Sciatic nerve (tissue), 2 donors: Measurements from ENCODE around the gene TMEM40. TPM values are rescaled to one million over a fixed set of nuclear protein-coding genes. Genes with fewer than 3 reads are reported as not detected.

ENCODE experiments used
- ATAC-seq: fragments of 200-7000 bp; cut with Tn5 transposase; one replicate; pipeline ENCODE4 v1.9.1; 2020; ENCODE audit warnings: mild to moderate bottlenecking, moderate library complexity
- DNase-seq: peaks from one replicate; pipeline ENCODE4 v3.0.0-alpha.2; 2020; ENCODE audit warnings: low spot score
- intact Hi-C: fragments of 100-400 bp; cut with DNase I; formaldehyde crosslinking; loops from one replicate; pipeline ENCODE4 v1.14.2; 2022
- total RNA-seq: library from RNA; stranded (reverse); fragmentation: NEBNext Ultra II Directional; extraction: Animal tissue kit (Norgen Biotek cat#: 25700); gene quantifications from one replicate; pipeline ENCODE4 v1.2.1, GENCODE V29; 2021
- donor health status: DM: no; HTN: no; CAD: no.
- donor health status: DM: no; HTN: no; CAD: no.

The TMEM40 gene
- total RNA-seq, 1 donor from 2014 or later, result not detected

DNA sequence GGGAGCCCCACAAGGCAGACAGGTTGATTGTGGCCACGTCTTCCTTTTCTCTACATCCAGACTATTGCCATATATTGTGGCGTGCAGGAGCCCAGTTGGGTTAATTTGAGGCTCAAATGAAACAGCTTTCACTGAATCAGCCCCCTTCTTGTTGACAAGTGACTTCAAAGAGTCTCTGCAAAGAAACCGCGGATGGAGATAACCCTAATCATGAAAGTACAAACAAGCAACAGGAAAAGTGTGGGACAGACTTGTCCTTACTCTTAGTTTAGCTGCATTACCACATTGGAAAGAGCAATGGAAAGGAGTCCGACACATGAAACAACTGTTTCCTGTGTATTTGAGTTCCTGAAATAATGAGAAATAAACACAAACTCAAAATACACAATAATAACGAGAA, 3.3 kb downstream of the TMEM40 start:
- intact Hi-C loops, result no loop called here
- ATAC-seq, result no peak
- DNase-seq, result no peak

DNA sequence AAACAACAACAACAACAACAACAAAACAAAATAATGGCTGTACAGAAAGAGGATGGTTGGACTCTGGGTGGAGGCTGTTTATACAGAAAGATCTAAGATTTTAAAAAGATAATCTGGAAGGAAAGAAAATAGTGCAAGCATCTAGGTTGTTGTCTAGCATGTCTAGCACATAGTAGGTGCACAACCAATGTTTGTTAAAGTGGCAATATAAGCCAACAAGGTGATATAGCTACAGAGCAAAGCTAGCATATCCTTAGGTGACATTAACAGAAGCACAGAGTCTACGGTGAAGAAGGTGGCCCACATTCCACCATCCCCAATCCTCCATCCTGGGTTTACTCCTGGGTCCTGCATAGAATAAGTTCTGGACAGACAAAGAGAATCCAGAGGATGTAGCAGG, 4.7 kb downstream of the TMEM40 start:
- DNase-seq (no peak), ATAC-seq (no peak)
- intact Hi-C loops, result no loop called here

DNA sequence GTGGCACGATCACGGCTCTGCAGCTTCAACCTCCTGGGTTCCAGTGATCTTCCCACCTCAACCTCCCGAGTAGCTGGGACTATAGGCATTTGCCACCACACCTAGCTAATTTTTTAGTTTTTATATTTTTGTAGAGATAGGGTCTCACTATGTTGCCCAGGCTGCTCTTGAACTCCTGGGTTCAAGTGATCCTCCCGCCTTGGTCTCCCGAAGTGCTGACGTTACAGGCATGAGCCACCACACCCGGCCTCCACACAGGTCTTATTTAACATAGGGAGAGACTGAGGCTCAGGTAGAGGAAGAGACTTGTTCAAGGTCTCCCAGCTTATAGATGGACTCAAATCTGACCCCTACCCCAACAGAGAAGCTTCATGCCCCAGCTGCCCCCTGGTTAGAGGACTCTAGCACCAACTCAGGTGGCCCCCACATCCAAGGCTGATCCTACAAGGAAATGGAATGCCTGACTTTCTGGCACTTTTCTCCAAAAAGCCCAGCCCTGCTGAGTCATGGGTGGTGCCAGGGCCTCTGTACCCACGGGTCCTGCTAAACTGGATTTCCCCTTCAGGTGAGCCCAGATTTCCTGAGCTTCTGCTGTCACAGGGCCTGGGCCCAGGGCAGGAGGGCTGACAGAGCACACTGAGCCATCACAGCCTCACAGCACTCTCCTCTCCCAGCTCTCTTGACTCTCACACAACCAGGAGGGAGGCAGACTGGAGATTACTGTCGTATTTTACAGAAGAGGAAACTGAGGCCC, 5.6 kb downstream of the TMEM40 start:
- ATAC-seq, result no peak
- DNase-seq, result no peak
- intact Hi-C loops, result no loop called here

DNA sequence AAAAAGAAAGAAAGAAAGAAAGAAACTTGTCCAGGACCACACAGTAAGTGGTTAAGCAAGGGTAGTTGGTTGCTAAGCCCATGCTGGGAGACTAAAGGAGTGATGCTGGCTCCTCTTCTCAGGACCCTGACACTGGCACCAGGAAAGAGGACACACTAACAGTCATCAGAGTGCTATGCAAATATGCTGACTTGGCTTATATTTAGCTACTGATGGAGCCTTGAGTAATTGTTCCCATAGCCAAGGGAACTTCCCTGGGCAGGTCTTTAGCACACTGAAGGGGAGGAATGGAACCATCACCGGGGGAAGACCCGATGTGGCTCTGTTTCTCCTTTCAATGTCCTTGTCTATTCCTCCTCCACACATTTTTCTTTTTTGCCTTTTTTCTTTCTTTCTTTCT, 6.2 kb downstream of the TMEM40 start:
- ATAC-seq, result no peak
- intact Hi-C loops, result no loop called here
- no peak for DNase-seq

DNA sequence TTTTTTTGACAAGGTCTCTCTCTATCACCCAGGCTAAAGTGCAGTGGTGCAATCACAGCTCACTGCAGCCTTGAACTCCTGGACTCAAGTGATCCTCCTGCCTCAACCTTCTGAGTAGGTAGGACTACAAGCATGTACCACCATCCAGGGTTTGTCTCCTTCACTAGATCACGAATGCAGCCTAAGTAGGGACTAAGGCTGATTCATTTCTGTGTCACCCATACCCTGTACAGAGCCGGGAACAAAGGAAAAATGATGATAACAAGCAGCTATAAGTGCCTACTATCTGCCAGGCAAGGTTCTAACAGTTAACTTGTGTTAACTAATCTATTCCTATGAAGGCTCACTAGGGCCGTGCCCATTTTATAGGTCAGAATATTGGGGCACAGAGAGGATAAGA, 7.0 kb downstream of the TMEM40 start:
- ATAC-seq, result no peak
- DNase-seq, result no peak
- intact Hi-C loops, result no loop called here

DNA sequence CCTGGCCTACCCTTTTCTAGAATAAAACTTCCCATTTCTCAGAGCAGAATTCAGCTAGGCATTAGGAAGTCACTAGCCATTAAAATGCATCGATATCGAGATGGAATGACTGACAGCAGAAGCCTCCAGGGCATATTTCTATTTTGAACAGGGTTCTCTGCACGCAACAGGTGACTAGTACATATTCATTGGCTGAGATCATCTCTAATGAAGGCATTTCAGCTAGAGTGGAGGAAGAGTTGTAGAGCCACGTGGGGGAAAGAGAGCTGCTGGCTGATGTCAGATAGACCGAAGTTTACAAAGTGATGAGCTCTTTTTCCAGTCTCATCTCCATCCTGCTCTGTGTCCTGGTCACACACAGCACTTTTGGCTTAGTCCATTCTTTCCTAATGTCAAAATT, 7.5 kb downstream of the TMEM40 start:
- no peak for ATAC-seq
- intact Hi-C loops, result no loop called here
- DNase-seq, result no peak

DNA sequence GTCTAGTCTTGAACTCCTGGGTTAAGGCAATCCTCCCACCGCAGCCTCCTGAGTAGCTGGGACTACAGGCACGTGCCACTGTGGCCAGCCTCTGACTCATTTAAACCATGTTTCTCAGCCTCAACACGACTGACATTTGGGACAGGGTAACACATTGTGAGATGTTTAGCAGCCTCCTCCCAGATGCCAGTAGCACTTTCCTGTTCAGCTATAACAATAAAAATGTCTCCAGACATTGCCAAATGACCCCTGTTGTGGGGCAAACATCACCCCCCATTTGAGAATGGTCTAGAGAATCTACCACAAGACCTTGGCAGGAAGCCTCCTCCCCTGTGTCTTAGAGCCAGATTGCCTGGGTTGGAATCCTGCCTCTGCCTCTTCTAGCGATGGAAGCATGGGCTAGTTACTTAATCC, 8.4 kb downstream of the TMEM40 start:
- ATAC-seq (peak; percentile 86), DNase-seq (no peak)
- intact Hi-C loops, result no loop called here

DNA sequence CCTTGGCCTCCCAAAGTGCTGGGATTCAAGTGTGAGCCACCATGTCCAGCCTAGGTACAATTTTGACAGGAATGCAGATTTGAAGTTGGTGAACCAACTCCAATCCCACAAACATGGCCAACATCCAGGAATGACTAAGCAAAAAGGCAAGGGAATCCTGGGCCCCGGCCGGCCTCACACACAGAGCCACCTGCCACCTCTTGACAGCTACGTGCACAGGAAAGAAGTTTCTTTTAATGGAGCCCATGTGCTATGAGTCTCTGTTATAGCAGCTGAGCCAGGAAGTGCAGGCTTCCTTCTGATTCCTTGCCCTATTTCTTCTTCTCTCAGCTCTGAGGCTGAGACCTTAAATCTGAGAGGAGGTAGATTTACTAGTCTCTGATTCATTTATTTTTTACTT, 8.8 kb downstream of the TMEM40 start:
- ATAC-seq, result peak; percentile 65
- intact Hi-C loops, result no loop called here
- no peak for DNase-seq

DNA sequence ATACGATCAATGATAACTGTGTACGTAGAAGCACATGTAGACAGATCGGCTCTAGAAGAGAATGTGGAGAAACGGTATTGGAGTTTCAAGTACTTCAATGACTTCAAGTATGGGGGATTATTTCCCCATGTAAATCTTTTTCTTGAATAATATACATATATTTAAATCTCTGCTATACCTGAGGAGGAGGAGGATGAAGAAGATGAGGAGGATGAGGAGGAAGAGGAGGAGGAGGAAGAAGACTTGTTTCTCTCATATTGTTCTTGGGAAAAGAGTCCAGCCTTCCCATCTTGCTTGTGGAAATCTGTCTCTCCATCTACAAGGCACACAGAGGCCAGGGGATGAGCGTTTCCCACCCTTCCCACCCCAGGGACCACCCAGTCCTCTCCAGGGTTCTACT, 10.6 kb downstream of the TMEM40 start:
- no peak for ATAC-seq
- no peak for DNase-seq
- intact Hi-C loops, result no loop called here

DNA sequence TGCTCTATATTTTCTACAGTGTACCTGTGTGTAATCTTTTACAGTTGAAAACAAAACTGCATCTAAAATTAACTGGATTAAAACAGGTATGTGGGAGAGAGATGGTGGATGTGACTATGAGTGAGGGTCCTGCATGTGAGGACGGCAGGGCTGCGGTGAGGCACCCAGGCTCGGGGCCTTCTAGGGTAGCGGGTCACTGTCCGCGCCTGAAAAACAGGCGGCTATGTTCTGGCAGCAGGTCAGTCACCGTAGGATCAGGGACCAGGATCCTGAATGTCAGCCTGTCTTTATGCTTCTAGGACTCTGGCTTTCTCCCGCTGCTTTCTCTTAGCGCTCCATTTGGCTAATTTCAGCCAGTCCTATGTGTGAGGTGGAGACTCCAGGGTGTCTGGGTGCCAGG, 12.6 kb downstream of the TMEM40 start:
- DNase-seq (no peak), ATAC-seq (no peak)
- intact Hi-C loops, result no loop called here

DNA sequence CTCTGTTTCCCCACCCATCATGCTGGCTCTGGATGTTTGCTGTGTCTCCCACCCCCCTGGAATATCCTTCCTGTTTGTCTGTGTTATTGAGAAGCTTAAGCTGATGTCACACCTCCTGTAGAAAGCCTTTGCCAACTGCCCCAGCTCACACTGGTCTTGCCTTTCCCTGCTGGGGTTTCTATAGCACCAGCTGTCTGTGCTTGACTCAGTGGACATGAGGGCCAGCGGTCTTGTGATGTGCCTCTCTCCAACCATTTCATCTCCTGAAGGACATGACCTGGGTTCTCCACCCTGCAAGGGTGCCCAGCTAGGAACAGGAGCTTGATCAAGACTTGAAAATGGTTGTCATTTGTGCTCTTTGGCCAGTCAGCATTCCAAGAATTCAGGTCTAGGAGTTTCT, 14.7 kb downstream of the TMEM40 start:
- intact Hi-C loops, result no loop called here
- no peak for DNase-seq
- no peak for ATAC-seq

DNA sequence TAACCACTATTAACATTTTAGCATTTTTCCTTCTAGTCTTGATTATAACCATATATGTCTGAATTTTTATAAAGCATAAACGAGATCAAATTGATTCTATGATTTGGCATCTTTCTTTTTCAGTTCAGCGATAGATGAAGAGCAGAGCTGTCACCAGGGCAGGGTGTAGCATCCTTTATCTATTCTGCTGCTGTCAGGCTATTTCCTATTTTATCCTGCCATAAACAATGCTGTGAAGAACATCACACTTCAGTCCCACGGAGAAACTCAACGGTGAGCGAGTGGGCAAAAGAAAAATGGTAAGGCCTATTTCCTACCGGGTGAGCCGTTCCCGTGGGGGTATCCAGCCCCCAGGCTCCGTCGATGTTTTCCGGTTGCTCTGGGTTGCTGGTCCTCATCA, 15.5 kb downstream of the TMEM40 start:
- intact Hi-C loops, result no loop called here
- ATAC-seq, result no peak
- no peak for DNase-seq

DNA sequence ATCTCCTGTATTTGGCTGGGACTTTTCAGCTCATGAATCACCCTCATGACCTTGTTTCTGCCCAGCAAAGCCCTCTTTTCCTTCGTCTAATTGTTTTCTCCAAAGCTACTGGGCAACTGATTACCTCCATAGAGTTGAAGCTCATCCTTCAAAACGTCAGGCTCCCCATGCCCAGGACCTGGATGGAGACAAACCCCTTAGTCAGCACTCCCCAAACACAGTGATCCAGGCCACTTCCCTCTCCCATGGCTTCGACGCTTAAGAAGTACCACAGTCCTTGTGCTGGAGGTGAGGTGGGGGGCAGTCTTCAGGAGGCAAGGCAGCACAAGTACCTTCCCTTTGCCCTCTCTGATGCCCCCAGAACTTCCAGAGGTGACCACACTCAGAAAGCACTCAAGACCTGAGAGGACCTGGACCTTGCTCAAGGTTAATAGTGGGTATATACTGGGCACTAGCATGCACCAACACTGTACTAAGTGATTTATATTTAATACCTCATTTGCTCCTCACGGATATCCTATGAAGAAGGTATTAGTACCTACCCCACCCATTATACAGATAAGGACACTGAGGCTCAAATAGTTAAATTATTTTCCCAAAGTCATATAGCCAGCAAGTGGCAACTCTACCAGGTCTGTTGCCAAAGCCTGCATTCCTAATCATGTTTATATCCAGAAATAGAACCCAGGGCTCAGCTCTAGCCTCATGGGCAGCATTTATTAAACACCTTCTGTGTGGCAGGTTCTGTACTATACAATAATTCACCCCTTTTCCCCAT, 16.5 kb downstream of the TMEM40 start:
- ATAC-seq (no peak), DNase-seq (no peak)
- intact Hi-C loops, result no loop called here

DNA sequence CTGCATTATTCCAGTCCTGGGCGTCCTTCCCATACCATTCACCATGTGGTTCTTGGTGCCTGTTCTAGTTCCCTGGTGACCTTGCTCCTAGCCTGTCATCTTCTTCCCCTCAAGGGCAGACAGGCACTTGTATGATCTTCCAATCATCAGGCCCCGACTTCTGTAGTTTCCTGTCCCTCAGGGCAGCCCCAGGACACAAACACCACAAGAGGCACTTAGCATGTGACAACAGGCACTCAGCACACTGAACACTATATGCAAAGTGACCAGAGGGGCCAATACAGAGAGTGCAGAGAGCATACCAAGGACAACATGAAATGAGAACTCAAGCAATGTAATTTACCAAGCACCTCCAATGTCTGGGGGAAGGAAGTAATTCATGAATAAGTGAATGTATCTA, 17.9 kb downstream of the TMEM40 start:
- ATAC-seq, result no peak
- intact Hi-C loops, result no loop called here

DNA sequence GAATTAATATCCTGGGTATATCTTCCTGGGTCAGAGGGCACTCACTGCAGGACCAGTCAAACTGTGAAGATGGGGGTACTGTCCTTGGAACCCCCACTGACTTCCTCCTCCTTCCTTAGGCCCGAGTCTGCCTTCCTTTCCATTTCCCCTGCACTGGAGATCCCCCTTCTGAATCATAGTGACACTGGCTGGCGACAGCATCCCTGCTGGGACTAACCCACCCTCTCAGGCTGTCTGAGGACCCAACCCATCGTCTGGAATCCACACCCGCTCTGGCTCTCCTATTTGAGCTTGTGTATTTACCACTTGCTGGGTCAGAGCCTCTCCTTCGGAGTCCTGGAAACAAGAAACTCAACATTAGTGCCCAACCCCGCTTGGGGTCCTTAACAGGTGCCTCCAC, 21.2 kb downstream of the TMEM40 start:
- DNase-seq (no peak), ATAC-seq (no peak)
- intact Hi-C loops, result no loop called here

More for the DNA sequence above, 17.9 kb downstream of the TMEM40 start:
- DNase-seq, result no peak

DNA sequence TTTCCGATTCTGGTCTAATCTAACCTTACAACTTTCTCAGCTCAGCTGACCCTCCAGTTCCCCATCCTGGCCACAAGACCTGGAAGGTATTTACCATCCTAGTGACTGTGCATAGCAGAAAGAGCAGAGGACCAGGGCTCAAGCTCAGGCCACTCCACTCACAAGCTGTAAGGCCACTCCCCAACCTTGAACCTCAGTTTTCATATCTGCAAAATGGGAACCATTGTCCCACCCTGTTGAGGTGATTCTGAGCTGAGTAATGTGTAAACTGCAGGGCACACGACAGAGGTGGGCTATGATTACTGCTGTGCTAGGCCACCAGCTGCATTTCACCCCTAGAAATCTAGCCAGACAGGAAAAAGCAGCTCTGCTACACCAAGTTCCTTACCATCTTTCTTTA, 21.7 kb downstream of the TMEM40 start:
- no peak for DNase-seq
- intact Hi-C loops, result no loop called here
- no peak for ATAC-seq

DNA sequence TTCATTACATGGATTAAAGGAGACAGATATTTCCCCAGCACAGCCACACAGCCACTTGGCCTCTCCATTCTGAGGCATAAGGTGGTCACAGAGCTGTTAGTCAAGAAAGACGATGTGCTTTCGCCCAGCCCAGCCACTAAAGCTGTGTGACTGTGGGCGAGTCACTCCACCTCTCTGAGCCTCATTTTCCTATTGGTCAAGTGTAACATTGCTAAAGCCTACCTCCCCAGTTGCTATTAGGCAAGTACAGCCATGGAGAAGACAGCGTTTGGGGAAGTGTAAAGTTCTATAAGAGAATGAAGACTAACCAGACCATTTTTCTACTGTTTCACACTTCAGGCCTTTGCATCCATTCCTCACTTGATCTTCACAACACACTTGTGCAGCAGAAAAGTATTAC, 24.1 kb downstream of the TMEM40 start:
- intact Hi-C loops, result no loop called here
- ATAC-seq (no peak), DNase-seq (no peak)

DNA sequence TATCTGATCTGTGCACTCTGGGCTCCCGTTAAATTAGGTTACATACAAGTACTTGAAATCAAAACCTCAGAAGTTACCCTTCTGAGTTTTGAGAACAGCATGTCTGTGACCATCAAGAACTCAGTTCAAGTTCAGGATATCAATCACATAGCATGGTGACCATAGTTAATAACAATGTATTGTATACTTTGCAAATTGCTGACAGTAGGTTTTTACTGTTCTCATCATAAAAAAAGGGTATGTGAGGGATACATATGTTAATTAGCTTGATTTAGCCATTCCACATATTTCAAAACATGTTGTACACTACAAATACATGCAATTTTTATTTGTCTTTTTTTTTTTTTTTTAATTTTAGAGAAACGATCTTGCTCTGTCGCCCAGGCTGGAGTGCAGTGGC, 25.5 kb downstream of the TMEM40 start:
- ATAC-seq (no peak), DNase-seq (no peak)
- intact Hi-C loops, result no loop called here

DNA sequence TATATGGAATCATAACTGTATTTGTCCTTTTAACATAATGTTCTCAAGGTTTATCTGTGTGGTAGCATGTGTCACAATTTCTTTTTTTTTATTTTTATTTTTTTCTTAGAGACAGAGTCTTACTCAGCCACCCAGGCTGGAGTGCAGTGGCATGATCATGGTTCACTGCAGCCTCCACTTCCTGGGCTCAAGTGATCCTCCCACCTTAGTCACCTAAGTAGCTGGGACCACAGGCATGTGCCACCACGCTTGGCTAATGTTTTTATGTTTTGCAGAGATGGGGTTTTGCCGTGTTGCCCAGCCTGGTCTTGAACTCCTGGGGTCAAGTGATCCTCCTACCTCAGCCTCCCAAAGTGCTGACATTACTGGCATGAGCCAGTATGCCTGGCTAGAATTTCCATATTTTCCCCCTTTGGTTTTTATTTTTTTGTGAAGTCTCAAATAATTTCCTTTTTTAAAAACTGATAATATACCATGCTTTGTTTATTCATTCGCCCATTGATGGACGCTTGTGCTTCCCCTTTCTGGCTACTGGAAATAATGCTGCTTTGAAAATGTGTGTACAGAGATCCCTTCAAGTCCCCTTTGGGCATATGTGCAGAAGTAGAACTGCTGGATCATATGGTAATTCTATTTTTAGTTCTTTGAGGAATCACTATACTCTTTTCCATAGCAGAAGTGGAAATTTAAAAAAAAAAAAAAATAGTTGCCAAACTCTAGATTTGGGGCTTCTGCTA, 28.4 kb downstream of the TMEM40 start:
- ATAC-seq (no peak), DNase-seq (no peak)
- intact Hi-C loops, result no loop called here

DNA sequence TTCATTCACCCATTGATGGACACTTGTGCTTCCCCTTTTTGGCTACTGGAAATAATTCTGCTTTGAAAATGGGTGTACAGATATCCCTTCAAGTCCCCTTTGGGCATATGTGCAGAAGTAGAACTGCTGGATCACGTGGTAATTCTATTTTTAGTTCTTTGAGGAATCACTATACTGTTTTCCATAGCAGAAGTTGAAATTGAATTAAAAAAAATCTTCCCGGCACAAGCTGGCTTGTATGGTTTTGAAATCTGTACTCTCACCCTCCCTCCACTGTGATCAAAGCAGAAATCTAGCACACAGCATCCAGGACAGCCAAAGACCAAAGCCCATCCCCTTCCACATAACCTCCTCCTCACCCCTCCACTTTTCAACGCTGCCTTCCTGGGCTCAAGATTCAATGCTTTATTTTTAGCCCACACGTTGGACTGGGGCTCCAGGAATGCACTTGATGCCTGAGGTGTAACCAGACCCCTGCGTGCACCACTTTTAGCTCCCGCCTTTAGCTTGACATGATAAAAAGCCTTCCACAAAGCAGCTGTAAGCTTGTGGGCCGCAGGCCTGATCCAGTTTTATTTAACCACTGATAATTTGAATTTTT, 29.9 kb downstream of the TMEM40 start:
- DNase-seq, result no peak
- ATAC-seq, result peak; percentile 55
- intact Hi-C loops, result no loop called here
